HPDE6-E6E7 (cell line): ENCODE data around the gene AKR1D1.
"Not testable (repeated sequence)": the region's sequence is repeated elsewhere in the genome, so short reads cannot be mapped to it uniquely, and the experiment has no call there.

Experiments used
- DNase-seq: peaks from one replicate; pipeline ENCODE4 v3.0.0; 2011; ENCODE audit warnings: missing footprints; ENCODE audit errors: extremely low spot score

Gene AKR1D1

GRCh38 chr7:138122162-138122561 lies 45.9 kb downstream of the AKR1D1 start:
- no peak for DNase-seq

GRCh38 chr7:138125119-138125518 lies 48.9 kb downstream of the AKR1D1 start:
- no peak for DNase-seq

- DNase-seq, result peak; percentile 11
Observed at GRCh38 chr7:138125598-138126111, 49.4 kb downstream of the AKR1D1 start.

GRCh38 chr7:138126928-138127327 lies 50.7 kb downstream of the AKR1D1 start:
- DNase-seq, result no peak

GRCh38 chr7:138127996-138128395 lies 51.7 kb downstream of the AKR1D1 start:
- DNase-seq, result no peak

GRCh38 chr7:138129551-138130165 lies 53.4 kb downstream of the AKR1D1 start:
- DNase-seq, result no peak

- no peak for DNase-seq
Observed at GRCh38 chr7:138137423-138138171, 61.3 kb downstream of the AKR1D1 start.

- DNase-seq, result no peak
Observed at GRCh38 chr7:138138244-138138643, 62.0 kb downstream of the AKR1D1 start.

GRCh38 chr7:138142583-138143201 lies 66.4 kb downstream of the AKR1D1 start:
- DNase-seq, result no peak

- no peak for DNase-seq
Observed at GRCh38 chr7:138144958-138145357, 68.7 kb downstream of the AKR1D1 start.

- DNase-seq, result not testable (repeated sequence)
Observed at GRCh38 chr7:138146221-138146620, 70.0 kb downstream of the AKR1D1 start.

GRCh38 chr7:138146757-138147734 lies 70.8 kb downstream of the AKR1D1 start:
- not testable (repeated sequence) for DNase-seq

- no peak for DNase-seq
Observed at GRCh38 chr7:138151731-138152577, 75.7 kb downstream of the AKR1D1 start.

GRCh38 chr7:138154661-138155060 lies 78.4 kb downstream of the AKR1D1 start:
- DNase-seq, result no peak

- DNase-seq, result no peak
Observed at GRCh38 chr7:138157702-138158101, 81.4 kb downstream of the AKR1D1 start.

- no peak for DNase-seq
Observed at GRCh38 chr7:138158739-138159528, 82.7 kb downstream of the AKR1D1 start.

GRCh38 chr7:138161600-138162081 lies 85.4 kb downstream of the AKR1D1 start:
- DNase-seq, result peak; percentile 83

GRCh38 chr7:138162236-138162635 lies 86.0 kb downstream of the AKR1D1 start:
- no peak for DNase-seq

- DNase-seq, result no peak
Observed at GRCh38 chr7:138163800-138164199, 87.5 kb downstream of the AKR1D1 start.

- no peak for DNase-seq
Observed at GRCh38 chr7:138164804-138165203, 88.5 kb downstream of the AKR1D1 start.
